ENCODE data around the gene ACSM2A.

DNA sequence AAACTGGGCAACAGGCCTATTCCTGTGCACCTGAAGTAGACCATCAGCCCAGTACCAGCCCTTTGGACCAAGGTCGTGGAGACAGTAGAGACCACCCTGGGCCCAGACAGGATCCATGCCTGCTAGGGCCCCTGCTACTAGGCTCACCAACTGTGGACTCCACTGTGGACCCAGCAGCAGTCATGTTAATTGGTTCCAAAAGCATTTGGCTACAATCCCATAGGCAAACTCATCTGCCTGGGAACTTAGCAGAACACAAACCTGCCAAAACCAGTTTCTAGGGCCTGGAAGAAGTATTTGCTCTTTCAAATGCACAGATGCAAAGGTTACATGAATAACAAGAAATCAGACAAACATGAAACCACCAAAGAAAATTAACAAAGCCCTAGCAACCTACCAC lies 53.1 kb downstream of the ACSM2A start:
- TF ChIP-seq, protein P1, sequence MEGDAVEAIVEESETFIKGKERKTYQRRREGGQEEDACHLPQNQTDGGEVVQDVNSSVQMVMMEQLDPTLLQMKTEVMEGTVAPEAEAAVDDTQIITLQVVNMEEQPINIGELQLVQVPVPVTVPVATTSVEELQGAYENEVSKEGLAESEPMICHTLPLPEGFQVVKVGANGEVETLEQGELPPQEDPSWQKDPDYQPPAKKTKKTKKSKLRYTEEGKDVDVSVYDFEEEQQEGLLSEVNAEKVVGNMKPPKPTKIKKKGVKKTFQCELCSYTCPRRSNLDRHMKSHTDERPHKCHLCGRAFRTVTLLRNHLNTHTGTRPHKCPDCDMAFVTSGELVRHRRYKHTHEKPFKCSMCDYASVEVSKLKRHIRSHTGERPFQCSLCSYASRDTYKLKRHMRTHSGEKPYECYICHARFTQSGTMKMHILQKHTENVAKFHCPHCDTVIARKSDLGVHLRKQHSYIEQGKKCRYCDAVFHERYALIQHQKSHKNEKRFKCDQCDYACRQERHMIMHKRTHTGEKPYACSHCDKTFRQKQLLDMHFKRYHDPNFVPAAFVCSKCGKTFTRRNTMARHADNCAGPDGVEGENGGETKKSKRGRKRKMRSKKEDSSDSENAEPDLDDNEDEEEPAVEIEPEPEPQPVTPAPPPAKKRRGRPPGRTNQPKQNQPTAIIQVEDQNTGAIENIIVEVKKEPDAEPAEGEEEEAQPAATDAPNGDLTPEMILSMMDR (conservative IDR thresholded peaks at IDR 0.05; ENCODE audit: low read depth, low read length) = no peak
- TF ChIP-seq CEBPB (IDR thresholded peaks at IDR 0.05; ENCODE audit: low read depth, low read length) (no peak), MXI1 (IDR thresholded peaks at IDR 0.05; ENCODE audit: borderline replicate concordance, low read depth, low read length) (no peak), POLR2A (IDR thresholded peaks at IDR 0.05; ENCODE audit: low read depth, low read length) (no peak)
